ENCODE results near the gene ROR2.

ROR2 gene

DNA sequence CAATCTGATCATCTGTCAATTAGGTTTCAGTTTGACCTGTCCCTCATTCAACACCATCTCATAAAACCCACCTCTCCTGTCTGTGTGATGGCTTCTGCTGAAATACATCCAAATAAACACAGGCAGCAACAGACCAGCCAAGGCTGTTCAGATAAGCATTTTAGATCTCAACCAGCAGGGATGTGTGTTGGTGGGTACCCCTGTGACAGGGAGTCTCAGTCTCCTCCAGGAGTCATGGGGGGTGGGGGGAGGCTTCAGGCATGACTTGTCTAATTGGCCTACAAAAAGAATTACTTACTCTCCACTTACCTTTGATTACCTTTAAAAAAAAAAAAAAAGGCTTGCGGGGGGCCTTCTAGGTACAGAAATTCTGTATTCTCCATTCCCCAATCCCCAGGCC, 65.9 kb downstream of the ROR2 start:
- no peak for DNase-seq (ENCODE audit: extremely low read depth, low read depth)
- TF ChIP-seq, protein P1, sequence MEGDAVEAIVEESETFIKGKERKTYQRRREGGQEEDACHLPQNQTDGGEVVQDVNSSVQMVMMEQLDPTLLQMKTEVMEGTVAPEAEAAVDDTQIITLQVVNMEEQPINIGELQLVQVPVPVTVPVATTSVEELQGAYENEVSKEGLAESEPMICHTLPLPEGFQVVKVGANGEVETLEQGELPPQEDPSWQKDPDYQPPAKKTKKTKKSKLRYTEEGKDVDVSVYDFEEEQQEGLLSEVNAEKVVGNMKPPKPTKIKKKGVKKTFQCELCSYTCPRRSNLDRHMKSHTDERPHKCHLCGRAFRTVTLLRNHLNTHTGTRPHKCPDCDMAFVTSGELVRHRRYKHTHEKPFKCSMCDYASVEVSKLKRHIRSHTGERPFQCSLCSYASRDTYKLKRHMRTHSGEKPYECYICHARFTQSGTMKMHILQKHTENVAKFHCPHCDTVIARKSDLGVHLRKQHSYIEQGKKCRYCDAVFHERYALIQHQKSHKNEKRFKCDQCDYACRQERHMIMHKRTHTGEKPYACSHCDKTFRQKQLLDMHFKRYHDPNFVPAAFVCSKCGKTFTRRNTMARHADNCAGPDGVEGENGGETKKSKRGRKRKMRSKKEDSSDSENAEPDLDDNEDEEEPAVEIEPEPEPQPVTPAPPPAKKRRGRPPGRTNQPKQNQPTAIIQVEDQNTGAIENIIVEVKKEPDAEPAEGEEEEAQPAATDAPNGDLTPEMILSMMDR (IDR thresholded peaks at IDR 0.05; ENCODE audit: low read depth, low read length), result no peak

DNA sequence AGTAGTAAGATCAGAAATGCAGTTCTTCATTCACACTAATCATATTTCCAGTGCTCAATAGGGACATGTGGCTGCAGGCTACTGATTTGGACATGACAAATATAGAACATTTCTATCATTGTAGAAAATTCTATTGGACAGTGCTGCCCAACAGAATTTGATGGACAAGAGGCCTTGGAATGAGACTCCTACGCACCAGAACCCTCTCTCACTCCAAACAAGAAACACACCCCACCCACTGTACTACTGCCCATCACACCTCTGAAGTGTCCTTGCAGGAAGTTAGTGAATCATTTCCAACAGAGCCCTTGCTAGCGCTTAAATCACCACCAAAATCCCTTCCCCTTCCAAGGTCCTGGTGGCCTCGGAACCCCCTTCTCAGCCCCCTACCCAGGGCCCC, 66.5 kb downstream of the ROR2 start:
- DNase-seq (ENCODE audit: extremely low read depth, low read depth), result no peak
- TF ChIP-seq, protein P1 (IDR thresholded peaks at IDR 0.05; ENCODE audit: low read depth, low read length), result no peak

DNA sequence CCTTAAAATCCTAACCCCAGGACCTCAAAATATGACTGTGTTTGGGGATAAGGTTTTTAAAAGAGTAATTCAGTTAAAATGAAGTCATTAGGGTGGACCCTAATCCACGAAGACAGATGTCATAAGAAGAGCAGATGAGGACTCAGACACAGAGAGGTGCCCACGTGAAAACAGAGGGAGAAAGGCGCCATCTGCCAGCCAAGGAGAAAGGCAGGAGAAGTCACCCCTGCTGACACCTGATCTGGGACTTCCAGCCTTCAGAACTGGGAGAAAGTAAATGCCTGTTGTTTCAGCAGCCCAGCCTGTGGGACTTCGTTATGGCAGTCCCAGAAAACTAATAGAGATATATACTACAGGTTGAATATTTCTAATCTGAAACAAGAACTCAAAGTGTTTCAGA, 67.4 kb downstream of the ROR2 start:
- TF ChIP-seq, protein P1 (IDR thresholded peaks at IDR 0.05; ENCODE audit: low read depth, low read length), result no peak; the same call in 1 of the 2 replicates
- no peak for DNase-seq (ENCODE audit: extremely low read depth, low read depth)

DNA sequence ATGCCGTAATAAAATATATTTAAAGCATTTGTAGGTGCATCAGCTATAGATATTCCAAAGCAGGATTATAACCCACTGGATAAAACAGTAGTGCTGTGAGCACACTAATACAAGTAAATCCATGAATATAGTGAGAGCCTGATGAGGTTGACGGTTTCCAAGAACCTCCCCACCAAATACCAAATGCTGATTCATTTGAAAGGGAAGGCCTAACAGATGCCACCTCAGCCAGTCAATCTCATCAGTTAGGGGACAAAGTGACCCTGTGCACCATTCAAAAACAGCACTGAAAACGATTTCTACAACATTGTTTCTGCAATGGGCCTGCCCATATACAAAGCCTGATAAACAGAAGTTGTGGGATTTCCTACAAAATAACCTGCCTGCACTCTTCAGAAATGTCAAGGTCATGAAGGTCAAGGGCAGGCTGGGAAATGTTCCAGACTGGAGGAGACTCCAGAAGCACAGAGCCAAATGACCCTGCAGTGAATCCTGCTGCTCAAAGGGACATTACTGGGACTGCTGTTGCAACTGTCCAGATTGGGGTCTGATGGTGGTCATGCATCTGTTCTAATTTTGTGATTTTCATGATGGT, 69.6 kb downstream of the ROR2 start:
- DNase-seq (ENCODE audit: extremely low read depth, low read depth), result no peak

DNA sequence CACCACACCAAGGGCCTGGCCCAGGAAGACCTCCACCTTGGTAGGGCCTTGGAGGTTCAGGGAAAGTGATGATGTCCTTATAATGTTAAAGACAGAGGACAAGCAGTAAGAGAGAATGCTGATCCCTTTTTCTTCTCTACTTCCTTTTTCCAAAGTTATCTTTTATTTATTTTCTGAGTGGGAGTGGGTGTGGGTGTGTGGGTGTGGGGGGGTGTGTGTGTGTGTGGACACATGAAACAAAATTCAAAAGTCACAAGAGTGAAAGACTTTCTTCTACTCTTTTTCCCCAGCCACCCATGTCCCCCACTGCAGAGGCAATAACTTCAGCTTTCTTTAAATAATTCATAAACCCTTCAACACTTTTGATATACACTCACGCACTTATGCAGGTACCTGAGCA, 70.8 kb downstream of the ROR2 start:
- TF ChIP-seq, protein P1 (IDR thresholded peaks at IDR 0.05; ENCODE audit: low read depth, low read length), result no peak
- DNase-seq (ENCODE audit: extremely low read depth, low read depth), result no peak

More for the DNA sequence above, 69.6 kb downstream of the ROR2 start:
- TF ChIP-seq, protein P1 (IDR thresholded peaks at IDR 0.05; ENCODE audit: low read depth, low read length), result no peak

DNA sequence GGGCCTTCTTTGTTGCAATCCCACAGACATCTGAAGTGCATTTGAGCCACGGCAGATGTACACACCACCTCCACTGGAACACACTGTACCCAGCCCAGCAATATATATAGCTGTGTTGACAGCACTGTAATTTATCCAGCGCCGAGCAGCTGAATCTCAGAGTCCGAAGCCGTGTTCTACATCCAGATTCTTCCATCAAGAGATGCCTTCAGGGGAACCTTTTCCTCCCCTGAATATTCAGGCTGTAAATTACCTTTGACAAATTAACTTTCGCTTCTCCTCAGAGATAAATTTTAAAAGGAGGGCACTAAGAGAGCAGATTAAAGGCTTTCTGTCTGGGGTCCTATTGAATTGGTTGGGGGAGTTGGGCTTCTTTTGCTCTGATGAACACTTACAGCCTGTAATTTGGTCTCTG, 76.4 kb downstream of the ROR2 start:
- TF ChIP-seq, protein P1 (IDR thresholded peaks at IDR 0.05; ENCODE audit: low read depth, low read length), result no peak

DNA sequence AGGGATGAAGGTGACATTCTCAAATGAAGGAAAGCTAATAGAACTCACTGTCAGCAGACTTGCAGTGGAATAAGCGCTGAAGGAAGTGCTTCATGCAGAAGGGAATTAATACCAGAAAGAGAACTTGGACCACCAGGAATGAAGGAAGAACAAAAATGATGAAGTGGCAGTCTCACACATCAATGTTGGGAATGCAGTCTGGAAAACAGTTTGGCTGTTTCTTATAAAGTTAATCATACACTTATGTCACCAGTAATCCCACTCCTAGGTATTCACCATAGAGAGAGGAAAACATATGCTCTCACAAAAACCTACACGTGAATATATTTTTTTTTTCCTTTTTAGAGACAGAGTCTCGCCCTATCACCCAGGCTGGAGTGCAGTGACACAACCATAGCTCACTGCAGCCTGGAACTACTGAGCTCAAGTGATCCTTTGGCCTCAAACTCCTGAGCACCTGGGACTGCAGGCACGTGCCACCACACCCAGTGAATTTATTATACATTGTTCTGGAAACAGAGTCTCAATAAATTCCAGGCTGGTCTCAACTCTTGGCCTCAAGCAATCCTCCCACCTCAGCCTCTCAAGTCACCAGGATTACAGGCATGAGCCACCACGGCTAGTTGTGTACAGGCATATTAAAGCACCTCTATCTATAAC, 81.2 kb downstream of the ROR2 start:
- no peak for DNase-seq (ENCODE audit: extremely low read depth, low read depth)
- TF ChIP-seq, protein P1 (IDR thresholded peaks at IDR 0.05; ENCODE audit: low read depth, low read length), result no peak

More for the DNA sequence above, 76.4 kb downstream of the ROR2 start:
- no peak for DNase-seq (ENCODE audit: extremely low read depth, low read depth)

Measured in AG09319 (cell line).